HG03097 (cell line): ENCODE data around the gene ANKRD9.
A peak's percentile ranks its signal among the peaks of the same experiment; 100 is the strongest.
"Not testable (repeated sequence)": the region's sequence is repeated elsewhere in the genome, so short reads cannot be mapped to it uniquely, and the experiment has no call there.

Experiments
- ATAC-seq: cut with Tn5 transposase; IDR thresholded peaks from one replicate; pipeline ENCODE4 v1.9.1; 2021; ENCODE audit not compliant: unreplicated experiment, low FRiP score

ANKRD9 gene

GRCh38 chr14:102538602-102539543 is 29.3 kb upstream of the ANKRD9 start:
- no peak for ATAC-seq

- no peak for ATAC-seq
Measured at GRCh38 chr14:102537981-102538601, 28.5 kb upstream of the ANKRD9 start.

DNA sequence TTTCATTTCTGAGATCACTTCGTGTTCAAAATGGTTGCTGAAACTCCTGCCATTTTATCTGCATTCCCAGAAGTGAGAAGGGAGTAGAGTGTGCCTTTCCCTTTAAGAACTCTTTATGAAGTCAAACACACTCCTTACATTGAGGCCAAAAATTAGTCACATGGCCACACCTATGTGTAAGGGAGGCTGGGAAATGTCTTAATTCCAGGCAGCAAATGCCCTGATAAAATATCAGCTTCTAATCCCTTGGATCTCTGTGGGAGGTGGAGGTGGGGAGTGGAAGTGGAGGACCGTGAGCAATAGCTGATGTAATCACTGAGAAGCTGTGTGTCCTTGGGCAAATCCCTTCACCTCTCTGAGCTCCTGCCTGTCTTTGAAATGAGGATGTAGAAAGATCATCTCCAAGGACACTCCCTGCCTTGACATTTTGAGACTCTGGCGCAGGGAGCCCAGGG is 22.7 kb upstream of the ANKRD9 start:
- no peak for ATAC-seq

- no peak for ATAC-seq
Measured at GRCh38 chr14:102530828-102531478, 21.4 kb upstream of the ANKRD9 start.

- ATAC-seq = no peak
Measured at GRCh38 chr14:102528431-102529170, 19.0 kb upstream of the ANKRD9 start.

DNA sequence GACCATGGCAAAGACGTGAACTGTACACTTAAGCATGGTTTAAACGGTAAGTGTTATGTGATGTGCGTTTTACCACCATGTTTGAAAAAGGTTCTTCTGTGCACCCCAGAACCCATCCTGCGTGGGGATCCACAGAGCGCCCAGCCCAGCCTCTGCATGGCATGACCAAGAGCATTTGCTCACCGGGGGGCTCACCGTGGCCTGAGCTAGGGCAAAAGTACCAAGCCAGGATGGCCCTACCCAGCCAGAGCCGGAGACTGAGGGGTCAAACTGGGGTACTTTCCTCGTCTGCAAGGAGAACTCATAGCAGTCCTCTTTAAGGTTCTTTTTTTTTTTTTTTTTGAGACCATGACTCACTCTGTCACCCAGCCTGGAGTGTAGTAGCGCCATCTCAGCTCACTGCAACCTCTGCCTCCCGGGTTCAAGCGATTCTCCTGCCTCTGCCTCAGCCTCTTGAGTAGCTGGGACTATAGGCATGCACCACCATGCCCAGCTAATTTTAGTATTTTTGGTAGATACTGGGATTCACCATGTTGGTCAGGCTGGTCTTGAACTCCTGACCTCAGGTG is 16.4 kb upstream of the ANKRD9 start:
- ATAC-seq = no peak

GRCh38 chr14:102525219-102525928 is 15.8 kb upstream of the ANKRD9 start:
- ATAC-seq = peak; percentile 19

GRCh38 chr14:102524451-102525218 is 15.1 kb upstream of the ANKRD9 start:
- ATAC-seq = peak; percentile 86

- ATAC-seq = peak; percentile 8
Measured at GRCh38 chr14:102523569-102524450, 14.2 kb upstream of the ANKRD9 start.

- ATAC-seq = no peak
Measured at GRCh38 chr14:102523200-102523568, 13.6 kb upstream of the ANKRD9 start.

DNA sequence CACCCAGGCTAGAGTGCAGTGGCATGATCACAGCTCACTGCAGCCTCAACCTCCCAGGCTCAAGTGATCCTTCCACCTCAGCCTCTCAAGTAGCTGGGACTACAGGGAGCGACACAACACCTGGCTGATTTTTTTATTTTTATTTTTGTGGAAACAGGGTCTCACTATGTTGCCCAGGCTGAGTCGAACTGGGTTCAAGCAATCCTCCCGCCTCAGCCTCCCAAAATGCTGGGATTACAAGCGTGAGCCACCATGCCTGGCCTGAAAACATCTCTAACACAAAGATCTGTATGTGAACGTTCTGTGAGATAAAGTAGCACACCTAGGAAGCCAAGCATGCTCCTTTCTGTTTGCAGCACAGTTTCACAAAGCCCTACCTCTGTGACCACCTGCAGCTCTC is 10.1 kb upstream of the ANKRD9 start:
- not testable (repeated sequence) for ATAC-seq

DNA sequence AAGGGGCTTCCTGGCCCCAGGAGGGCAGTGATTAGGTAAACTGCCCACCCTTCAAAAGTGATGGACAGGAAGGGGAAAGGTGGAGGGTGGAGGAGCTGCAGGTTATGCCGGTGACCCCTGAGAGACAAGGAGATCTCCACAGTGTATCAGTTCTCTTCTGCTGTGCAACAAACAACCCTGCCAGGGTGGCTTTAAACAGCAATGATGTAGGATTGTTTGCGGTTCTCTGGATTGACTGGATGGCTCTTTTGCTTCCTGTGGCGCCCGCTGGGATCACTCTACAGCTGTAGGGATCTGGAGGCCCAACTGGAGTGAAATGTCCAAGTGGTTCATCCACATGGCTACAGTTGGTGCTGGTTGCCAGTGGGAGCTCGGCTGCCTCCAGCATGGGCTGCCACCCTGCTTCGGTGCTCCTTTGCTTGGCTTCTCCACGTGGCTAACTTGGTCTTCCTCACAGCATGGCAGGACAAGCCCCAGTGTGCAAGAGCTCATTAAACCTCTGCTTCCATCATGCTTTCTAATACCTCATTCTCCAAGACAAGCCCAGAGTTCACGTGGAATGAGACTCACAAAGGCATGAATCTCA is 8.6 kb upstream of the ANKRD9 start:
- no peak for ATAC-seq

GRCh38 chr14:102517392-102518062 is 8.0 kb upstream of the ANKRD9 start:
- no peak for ATAC-seq

DNA sequence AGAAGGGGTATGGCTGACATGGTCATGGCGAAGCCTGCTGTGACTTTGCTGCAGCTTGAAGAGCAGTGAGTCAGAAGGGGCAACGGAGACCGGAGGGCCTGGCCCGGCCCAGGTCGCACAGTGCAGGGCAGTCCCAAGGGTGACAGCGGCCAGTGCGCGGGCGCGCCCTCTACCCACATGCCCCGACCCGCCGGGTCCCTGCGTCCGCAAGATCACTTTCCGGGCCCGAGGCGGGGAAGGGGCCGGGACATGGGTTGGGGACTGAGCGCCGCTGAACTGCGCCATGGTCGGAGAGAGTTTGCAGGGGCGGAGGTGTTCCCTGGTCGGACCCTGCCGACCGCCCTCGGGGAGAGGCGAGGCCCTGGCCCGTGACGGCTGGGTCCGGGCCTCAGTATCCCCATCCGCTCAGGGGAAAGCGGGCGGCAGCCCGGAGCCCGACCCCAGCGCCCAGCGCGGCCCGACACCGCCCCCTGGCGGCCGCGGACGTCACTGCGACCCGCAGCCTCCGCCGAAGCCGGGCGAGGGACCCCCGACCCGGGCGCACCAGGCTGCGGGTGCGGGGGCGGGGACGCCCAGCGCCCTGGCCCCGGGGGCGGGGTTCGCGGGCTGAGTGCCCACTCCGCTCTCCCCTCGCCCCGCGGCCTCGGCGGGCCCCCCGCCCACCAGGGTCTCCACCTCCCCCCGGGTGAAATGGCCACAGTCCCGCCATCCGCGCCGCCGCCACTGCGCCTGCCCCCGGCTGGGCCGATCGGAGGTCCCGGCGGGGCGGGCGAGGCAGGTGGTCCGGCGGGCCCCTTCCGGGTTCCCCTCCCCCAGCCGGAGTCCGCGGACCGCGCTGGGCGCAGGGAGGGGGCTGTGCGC is 7.2 kb upstream of the ANKRD9 start:
- ATAC-seq = no peak

- no peak for ATAC-seq
Measured at GRCh38 chr14:102514987-102515733, 5.6 kb upstream of the ANKRD9 start.
